Activated naive CD8-positive, alpha-beta T cell treated with anti-CD3 and anti-CD28 coated beads, Interleukin-2, amount 50 U/mL, for 24 hours (primary cell): Measurements from ENCODE around the gene CLEC2A.
A peak's percentile ranks its signal among the peaks of the same experiment; 100 is the strongest.
"Not testable (repeated sequence)": the region's sequence is repeated elsewhere in the genome, so short reads cannot be mapped to it uniquely, and the experiment has no call there.

Source experiments
- ATAC-seq: fragments of 150-1000 bp; cut with Tn5 transposase; one replicate; pipeline ENCODE4 v1.10.0; 2021
- DNase-seq: peaks from one replicate; pipeline ENCODE4 v3.0.0; 2021
- H3K27ac Mint-ChIP-seq: one replicate; pipeline ENCODE4 v1.8.0; 2021; ENCODE audit warnings: mild to moderate bottlenecking, mixed read lengths
- H3K27me3 Mint-ChIP-seq: one replicate; pipeline ENCODE4 v1.8.0; 2021; ENCODE audit warnings: mixed read lengths
- H3K36me3 Mint-ChIP-seq: one replicate; pipeline ENCODE4 v1.8.0; 2021; ENCODE audit warnings: low read depth, mixed read lengths
- H3K4me1 Mint-ChIP-seq: one replicate; pipeline ENCODE4 v1.8.0; 2021; ENCODE audit warnings: mixed read lengths
- H3K4me3 Mint-ChIP-seq: one replicate; pipeline ENCODE4 v1.8.0; 2021; ENCODE audit warnings: mild to moderate bottlenecking, moderate library complexity, mixed read lengths
- H3K9me3 Mint-ChIP-seq: one replicate; pipeline ENCODE4 v1.8.0; 2021; ENCODE audit warnings: mixed read lengths

The CLEC2A gene

GRCh38 chr12:9881988-9882387, 50.2 kb downstream of the CLEC2A start:
- Mint-ChIP-seq H3K27me3 (no peaks in the 10 kb centered on the region), H3K9me3 (no peaks in the 10 kb centered on the region), H3K27ac (no peak overlapping the region), H3K36me3 (no peaks in the 10 kb centered on the region), H3K4me1 (peaks cover 11% of the 10 kb centered on the region), H3K4me3 (no peak overlapping the region)
- DNase-seq, result no peak
- ATAC-seq, result no peak

- no peak within 1 kb of the TSS for H3K4me3 Mint-ChIP-seq
- no peaks in the 10 kb centered on the region for H3K9me3 Mint-ChIP-seq
- H3K36me3 Mint-ChIP-seq, result no peaks in the 10 kb centered on the region
- ATAC-seq, result no peak
- DNase-seq, result no peak
- H3K27ac Mint-ChIP-seq, result no peak within 1 kb of the TSS
- peaks cover 11% of the 10 kb centered on the region for H3K4me1 Mint-ChIP-seq
- H3K27me3 Mint-ChIP-seq, result no peaks in the 10 kb centered on the region
Observed at GRCh38 chr12:9881246-9881645, 50.9 kb downstream of the CLEC2A start, which contains the start of gene KLRF2. Gene KLRF2, plus strand, starts transcription at chr12:9881489. Its CDS starts 107 bp downstream, at chr12:9881596.

DNA sequence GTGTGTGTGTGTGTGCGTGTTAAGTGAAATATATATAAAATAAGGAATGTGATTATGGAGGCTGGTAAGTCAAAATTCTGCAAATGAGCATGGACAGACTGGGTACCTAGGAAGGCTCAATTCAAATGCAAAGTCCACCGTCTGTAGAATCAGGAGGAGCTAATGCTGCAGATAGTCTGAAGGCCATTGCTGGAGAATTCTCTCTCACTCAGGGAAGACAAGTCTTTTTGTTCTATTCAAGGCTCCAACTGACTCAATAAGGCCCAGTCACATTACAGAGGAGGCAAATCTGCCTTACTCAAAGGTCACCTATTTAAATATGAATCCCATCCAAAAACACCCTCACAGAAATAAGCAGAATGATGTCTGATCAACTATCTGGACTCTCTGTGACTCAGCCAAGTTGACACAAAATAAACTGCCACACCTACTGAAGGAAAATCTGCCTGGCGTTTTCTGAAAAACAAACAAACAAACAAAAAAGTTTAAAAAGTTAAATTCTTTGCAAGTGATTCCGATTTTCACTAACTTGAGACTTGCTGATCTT, 51.6 kb downstream of the CLEC2A start:
- H3K36me3 Mint-ChIP-seq, result no peaks in the 10 kb centered on the region
- no peak overlapping the region for H3K4me3 Mint-ChIP-seq
- DNase-seq (no peak), ATAC-seq (no peak)
- no peak overlapping the region for H3K27ac Mint-ChIP-seq
- no peaks in the 10 kb centered on the region for H3K9me3 Mint-ChIP-seq
- peaks cover 11% of the 10 kb centered on the region for H3K4me1 Mint-ChIP-seq
- H3K27me3 Mint-ChIP-seq, result no peaks in the 10 kb centered on the region

DNA sequence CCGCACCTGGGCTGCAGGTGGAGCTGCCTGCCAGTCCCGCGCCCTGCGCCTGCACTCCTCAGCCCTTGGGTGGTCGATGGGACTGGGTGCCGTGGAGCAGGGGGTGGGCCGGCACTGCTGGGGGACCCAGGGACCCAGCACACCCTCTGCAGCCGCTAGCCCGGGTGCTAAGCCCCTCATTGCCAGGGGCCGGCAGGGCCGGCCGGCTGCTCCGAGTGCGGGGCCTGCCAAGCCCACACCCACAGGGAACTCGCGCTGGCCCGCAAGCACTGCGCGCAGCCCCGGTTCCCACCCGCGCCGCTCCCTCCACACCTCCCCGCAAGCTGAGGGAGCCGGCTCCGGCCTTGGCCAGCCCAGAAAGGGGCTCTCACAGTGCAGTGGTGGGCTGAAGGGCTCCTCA, 56.0 kb downstream of the CLEC2A start:
- not testable (repeated sequence) for H3K36me3 Mint-ChIP-seq, H3K9me3 Mint-ChIP-seq, H3K27me3 Mint-ChIP-seq, DNase-seq, H3K4me3 Mint-ChIP-seq, H3K27ac Mint-ChIP-seq, ATAC-seq
- H3K4me1 Mint-ChIP-seq, result peaks cover 19% of the 10 kb centered on the region

- Mint-ChIP-seq H3K27me3 (no peaks in the 10 kb centered on the region), H3K4me3 (no peak overlapping the region), H3K27ac (no peak overlapping the region), H3K4me1 (peaks cover 24% of the 10 kb centered on the region), H3K36me3 (no peaks in the 10 kb centered on the region), H3K9me3 (no peaks in the 10 kb centered on the region)
- no peak for ATAC-seq
- DNase-seq, result no peak
Observed at GRCh38 chr12:9872742-9873141, 59.4 kb downstream of the CLEC2A start.

DNA sequence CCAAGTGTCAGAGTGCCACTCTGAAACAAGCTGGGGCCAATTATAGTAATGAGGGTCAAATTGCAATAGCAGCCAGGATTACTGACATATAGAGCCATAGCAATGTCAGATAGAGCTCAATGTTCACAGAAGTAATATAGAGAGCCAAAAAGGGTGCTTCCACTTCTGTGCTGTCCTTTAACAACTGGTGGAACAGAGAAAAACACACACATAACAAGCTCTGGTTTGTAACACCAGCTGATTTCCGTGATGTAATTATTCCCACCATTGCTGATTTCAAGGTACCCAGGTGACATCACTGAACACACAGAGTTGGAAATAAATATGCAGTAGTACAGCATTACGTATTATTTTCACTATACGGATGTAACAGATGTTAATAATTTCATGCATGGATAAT, 60.0 kb downstream of the CLEC2A start:
- H3K36me3 Mint-ChIP-seq, result no peaks in the 10 kb centered on the region
- no peaks in the 10 kb centered on the region for H3K9me3 Mint-ChIP-seq
- H3K27me3 Mint-ChIP-seq, result no peaks in the 10 kb centered on the region
- peak; percentile 67 for ATAC-seq
- H3K27ac Mint-ChIP-seq, result no peak overlapping the region
- H3K4me3 Mint-ChIP-seq, result no peak overlapping the region
- H3K4me1 Mint-ChIP-seq, result peaks cover 24% of the 10 kb centered on the region
- DNase-seq, result no peak

DNA sequence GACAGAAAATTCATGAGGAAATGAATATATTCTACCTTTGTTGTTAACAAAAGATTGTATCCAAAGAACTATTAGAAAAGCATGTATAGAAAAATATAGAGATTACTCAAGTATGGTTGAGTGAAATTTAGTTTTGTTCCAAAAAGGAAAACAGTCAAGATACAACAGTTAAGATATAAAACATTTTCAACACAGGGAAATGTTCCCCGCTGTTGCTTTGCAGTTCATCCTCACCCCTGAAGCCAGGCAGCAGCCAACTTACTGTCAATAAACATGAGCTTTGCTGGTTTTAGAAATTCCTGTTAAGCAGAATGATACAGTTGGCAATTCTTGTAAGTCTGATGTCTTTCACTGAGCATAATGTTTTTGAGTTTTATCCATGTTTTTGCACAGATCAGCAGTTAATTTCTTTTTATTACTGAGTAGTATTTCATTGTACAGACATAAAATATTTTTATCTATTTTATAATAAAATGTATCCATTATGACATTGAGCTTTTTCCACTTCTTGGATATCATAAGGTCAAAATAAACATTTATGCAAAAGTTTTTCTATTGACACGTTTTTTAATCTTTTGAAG, 61.8 kb downstream of the CLEC2A start:
- H3K4me1 Mint-ChIP-seq, result peaks cover 29% of the 10 kb centered on the region
- H3K27ac Mint-ChIP-seq, result peak overlapping the region; percentile 95
- peak overlapping the region; percentile 88 for H3K4me3 Mint-ChIP-seq
- H3K27me3 Mint-ChIP-seq, result no peaks in the 10 kb centered on the region
- ATAC-seq, result no peak
- no peaks in the 10 kb centered on the region for H3K9me3 Mint-ChIP-seq
- H3K36me3 Mint-ChIP-seq, result no peaks in the 10 kb centered on the region
- DNase-seq, result no peak

DNA sequence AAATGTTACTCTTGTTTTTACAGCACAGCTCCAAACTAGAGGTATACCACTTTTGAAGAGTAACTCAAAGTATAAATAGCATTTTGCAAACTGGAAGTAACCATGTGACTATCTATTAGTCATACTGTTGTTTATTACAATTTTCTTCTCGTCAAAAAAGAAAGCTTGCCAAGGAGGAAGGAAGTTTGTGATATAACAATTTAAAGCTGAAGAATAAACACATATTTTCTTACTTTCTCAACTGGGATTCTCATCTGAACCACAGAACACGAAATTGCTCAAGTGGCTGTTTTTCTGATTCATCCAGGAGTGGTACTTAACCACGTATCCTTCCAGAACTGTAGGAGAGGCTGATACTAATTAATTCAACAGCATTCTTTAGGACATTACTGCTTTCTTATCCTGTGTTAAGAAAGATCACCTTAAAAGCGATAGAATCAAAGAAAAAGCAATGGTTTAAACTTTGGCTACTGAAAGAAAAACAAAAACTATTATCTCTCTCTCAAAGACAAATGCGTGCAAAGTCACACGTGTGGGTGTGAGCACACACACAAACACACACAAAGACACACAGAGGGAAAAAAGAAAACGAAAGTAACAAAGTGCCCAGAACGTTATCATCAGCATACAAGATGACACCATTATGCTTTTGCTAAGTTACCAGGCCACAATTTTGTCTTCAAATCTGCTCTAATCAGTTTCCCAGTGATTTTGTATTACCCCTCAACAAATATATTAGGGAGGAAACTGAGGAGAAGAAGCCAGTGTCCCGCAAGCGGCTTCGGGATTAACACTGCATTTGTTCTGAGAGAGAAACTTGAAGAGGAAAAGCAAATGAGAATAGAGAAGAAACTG, 62.6 kb downstream of the CLEC2A start, which contains the start of gene CLEC2B:
Gene CLEC2B (minus strand): TSS at position 48 of the 855 bp plus-strand sequence.
- H3K4me1 Mint-ChIP-seq, result peaks cover 34% of the 10 kb centered on the region
- DNase-seq, result no peak
- H3K4me3 Mint-ChIP-seq, result peak within 1 kb of the TSS; percentile 88
- peak; percentile 42 for ATAC-seq
- H3K9me3 Mint-ChIP-seq, result no peaks in the 10 kb centered on the region
- peak within 1 kb of the TSS; percentile 95 for H3K27ac Mint-ChIP-seq
- no peaks in the 10 kb centered on the region for H3K27me3 Mint-ChIP-seq
- H3K36me3 Mint-ChIP-seq, result no peaks in the 10 kb centered on the region

- H3K9me3 Mint-ChIP-seq, result no peaks in the 10 kb centered on the region
- peak overlapping the region; percentile 95 for H3K27ac Mint-ChIP-seq
- peak overlapping the region; percentile 88 for H3K4me3 Mint-ChIP-seq
- H3K4me1 Mint-ChIP-seq, result peaks cover 39% of the 10 kb centered on the region
- H3K36me3 Mint-ChIP-seq, result peaks cover 4% of the 10 kb centered on the region
- no peak for DNase-seq
- no peaks in the 10 kb centered on the region for H3K27me3 Mint-ChIP-seq
- ATAC-seq, result no peak
Observed at GRCh38 chr12:9868951-9869306, 63.2 kb downstream of the CLEC2A start.

DNA sequence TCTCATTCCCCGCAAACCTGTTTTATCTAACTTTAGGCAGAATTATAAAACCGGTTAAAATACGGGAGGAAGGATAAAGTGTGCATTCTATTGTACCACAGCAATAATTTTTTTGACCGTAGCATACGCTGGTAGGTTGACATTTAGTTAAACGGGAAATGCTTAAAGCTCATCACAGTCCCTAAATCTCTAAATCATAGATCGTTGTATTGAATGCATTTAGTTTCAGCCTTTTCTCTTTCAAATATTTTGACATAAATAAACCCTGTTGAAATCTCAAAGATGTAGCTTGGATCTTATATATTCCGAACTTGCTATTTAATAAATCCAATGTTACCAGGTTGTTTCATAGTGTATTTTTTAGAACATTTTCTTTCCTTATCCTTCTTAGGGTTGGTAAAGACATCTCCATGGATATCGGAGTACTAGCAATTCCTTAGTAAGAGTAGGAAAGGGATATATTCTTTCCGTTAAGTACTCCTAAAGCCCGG, 63.8 kb downstream of the CLEC2A start:
- ATAC-seq, result no peak
- H3K9me3 Mint-ChIP-seq, result no peaks in the 10 kb centered on the region
- H3K27ac Mint-ChIP-seq, result peak overlapping the region; percentile 95
- H3K4me1 Mint-ChIP-seq, result peaks cover 45% of the 10 kb centered on the region
- peaks cover 6% of the 10 kb centered on the region for H3K36me3 Mint-ChIP-seq
- H3K4me3 Mint-ChIP-seq, result peak overlapping the region; percentile 88
- no peaks in the 10 kb centered on the region for H3K27me3 Mint-ChIP-seq
- DNase-seq, result no peak

DNA sequence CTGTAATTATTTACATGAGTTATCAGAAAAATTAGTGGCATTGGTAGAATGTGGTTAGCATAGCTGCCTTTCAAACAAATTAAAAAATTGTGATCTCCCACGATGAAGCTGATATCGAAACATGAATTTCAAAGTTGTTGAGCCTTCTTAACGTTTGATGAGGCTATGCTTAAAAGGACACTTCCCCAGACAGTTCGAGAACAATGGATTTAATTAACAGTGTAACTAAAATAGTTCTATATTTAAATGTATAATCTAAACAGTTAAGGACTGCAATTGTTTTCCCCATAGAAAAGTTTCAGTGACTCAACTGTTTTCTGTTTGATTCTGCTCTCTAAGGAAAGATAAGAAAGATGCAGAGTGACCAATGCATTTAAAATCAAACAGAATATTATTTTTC, 64.6 kb downstream of the CLEC2A start:
- DNase-seq, result no peak
- H3K4me1 Mint-ChIP-seq, result peaks cover 50% of the 10 kb centered on the region

DNA sequence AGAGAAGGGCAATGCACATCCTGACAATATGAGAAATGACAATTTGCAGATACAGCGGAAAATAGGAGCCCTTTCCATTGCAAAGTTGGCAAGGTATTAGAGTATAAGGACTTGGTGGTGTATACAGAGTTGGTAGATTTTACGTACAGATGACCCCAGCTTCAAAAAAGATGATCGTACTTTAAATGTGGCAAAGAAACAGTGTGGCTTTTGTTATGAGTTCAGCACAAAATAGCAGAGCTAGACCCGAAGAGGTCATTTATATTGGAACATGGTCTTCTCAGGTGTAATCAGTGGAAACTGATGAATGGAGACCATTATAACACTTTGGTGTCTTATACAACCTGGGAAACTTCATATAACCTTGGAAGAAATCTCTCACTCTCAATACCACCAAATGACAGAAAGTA, 65.3 kb downstream of the CLEC2A start:
- ATAC-seq (no peak), DNase-seq (no peak)
- peak overlapping the region; percentile 88 for H3K4me3 Mint-ChIP-seq
- H3K27ac Mint-ChIP-seq, result peak overlapping the region; percentile 91
- H3K4me1 Mint-ChIP-seq, result peaks cover 50% of the 10 kb centered on the region
- H3K36me3 Mint-ChIP-seq, result peaks cover 14% of the 10 kb centered on the region
- no peaks in the 10 kb centered on the region for H3K9me3 Mint-ChIP-seq
- H3K27me3 Mint-ChIP-seq, result no peaks in the 10 kb centered on the region

More for the DNA sequence above, 64.6 kb downstream of the CLEC2A start:
- H3K27ac Mint-ChIP-seq, result peak overlapping the region; percentile 91
- H3K9me3 Mint-ChIP-seq, result no peaks in the 10 kb centered on the region
- peak overlapping the region; percentile 88 for H3K4me3 Mint-ChIP-seq
- ATAC-seq, result no peak
- H3K27me3 Mint-ChIP-seq, result no peaks in the 10 kb centered on the region
- peaks cover 13% of the 10 kb centered on the region for H3K36me3 Mint-ChIP-seq

DNA sequence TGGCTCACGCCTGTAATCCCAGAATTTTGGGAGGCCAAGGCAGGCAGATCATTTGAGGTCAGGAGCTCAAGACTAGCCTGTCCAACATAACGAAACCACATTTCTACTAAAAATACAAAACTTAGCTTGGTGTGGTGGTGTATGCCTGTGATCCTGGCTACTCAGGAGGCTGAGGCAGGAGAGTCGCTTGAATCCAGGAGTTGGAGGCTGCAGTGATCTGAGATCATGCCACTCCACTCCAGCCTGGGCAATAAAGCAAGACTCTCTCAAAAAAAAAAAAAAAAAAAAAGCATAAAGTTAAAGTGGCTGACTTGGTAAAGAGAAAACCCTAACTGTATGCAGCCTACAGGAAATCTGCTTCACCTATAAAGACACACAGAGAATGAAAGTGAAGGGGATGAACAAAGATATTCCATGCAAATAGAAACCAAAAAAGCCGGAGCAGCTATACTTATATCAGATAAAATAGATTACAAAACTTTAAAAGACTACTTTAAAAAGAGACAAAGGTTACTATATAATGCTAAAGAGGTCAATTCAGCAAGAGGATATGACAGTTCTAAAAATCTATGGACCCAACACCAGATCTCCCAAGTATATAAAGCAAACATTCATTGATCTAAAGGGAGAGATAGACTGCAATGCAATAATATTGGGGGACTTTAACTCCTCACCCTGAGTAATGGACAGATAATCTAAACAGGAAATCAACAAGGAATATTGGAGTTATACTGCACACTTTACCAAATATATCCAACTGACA, 67.1 kb downstream of the CLEC2A start:
- Mint-ChIP-seq H3K27ac (peak overlapping the region; percentile 94), H3K4me3 (peak overlapping the region; percentile 88), H3K9me3 (no peaks in the 10 kb centered on the region), H3K27me3 (no peaks in the 10 kb centered on the region), H3K36me3 (peaks cover 14% of the 10 kb centered on the region), H3K4me1 (peaks cover 49% of the 10 kb centered on the region)
- DNase-seq (no peak), ATAC-seq (peak; percentile 74)
